Left ventricle myocardium inferior (tissue), 1 donor: ENCODE data around the gene CLRN3. TPM values are rescaled to one million over a fixed set of nuclear protein-coding genes. Genes with fewer than 3 reads are reported as not detected.

Experiments used
- DNase-seq: peaks from one replicate; pipeline ENCODE4 v3.0.0-alpha.2; 2020
- H3K27ac ChIP-seq: fragments of 200-600 bp; replicated peaks from 2 replicates; pipeline ENCODE4 v1.8.0; 2021
- H3K27me3 ChIP-seq: fragments of 200-600 bp; 2 replicates; pipeline ENCODE4 v1.8.0; 2021; ENCODE audit warnings: low read depth
- H3K36me3 ChIP-seq: fragments of 200-600 bp; 2 replicates; pipeline ENCODE4 v1.8.0; 2021
- H3K4me1 ChIP-seq: fragments of 200-600 bp; 2 replicates; pipeline ENCODE4 v1.8.0; 2021
- H3K4me3 ChIP-seq: fragments of 200-600 bp; 2 replicates; pipeline ENCODE4 v1.8.0; 2021; ENCODE audit warnings: mild to moderate bottlenecking, moderate library complexity
- H3K9me3 ChIP-seq: fragments of 200-600 bp; replicated peaks from 2 replicates; pipeline ENCODE4 v1.8.0; 2021
- intact Hi-C: fragments of 100-400 bp; cut with micrococcal nuclease; formaldehyde crosslinking; loops from one replicate; pipeline ENCODE4 v1.11.0; 2022
- total RNA-seq: library from RNA; stranded (reverse); fragmentation: NEBNext Ultra II Directional; extraction: Animal tissue kit (Norgen Biotek cat#: 25700); gene quantifications from one replicate; pipeline ENCODE4 v1.2.1, GENCODE V29; 2021
- TF ChIP-seq, protein P1 (sequence below): fragments of 200-600 bp; IDR thresholded peaks from 2 replicates; pipeline ENCODE4 v1.8.0; 2021; ENCODE audit warnings: antibody characterized with exemption, mild to moderate bottlenecking, borderline replicate concordance
- donor health status: DM: no; HTN: yes; CAD: no; lungs with severe emphysema.

CLRN3 gene
- total RNA-seq, 1 donor from 2014 or later = not detected

DNA sequence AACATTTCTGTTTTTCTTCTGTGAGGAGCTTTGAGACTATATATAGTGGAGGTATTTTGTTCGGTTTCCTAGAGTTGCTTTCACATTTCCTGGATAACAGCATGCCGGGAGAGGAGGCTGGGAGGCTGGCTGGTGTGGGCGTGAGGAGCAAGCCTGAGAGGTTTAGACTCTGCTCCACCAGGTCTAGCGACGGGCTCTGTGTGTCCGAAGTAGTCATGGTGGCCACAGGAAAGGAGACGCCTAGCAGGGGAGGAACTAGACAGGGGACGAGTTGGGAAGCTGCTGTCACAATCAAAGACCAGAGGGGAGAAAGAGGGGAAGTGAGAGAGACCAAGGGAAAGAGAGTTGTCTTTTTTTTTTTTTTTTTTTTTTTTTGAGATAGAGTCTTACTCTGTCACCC, 33.7 kb upstream of the CLRN3 start:
- peak overlapping the region; percentile 86 for H3K27ac ChIP-seq
- peaks cover 59% of the 10 kb centered on the region for H3K4me1 ChIP-seq
- intact Hi-C loops = no loop called here

DNA sequence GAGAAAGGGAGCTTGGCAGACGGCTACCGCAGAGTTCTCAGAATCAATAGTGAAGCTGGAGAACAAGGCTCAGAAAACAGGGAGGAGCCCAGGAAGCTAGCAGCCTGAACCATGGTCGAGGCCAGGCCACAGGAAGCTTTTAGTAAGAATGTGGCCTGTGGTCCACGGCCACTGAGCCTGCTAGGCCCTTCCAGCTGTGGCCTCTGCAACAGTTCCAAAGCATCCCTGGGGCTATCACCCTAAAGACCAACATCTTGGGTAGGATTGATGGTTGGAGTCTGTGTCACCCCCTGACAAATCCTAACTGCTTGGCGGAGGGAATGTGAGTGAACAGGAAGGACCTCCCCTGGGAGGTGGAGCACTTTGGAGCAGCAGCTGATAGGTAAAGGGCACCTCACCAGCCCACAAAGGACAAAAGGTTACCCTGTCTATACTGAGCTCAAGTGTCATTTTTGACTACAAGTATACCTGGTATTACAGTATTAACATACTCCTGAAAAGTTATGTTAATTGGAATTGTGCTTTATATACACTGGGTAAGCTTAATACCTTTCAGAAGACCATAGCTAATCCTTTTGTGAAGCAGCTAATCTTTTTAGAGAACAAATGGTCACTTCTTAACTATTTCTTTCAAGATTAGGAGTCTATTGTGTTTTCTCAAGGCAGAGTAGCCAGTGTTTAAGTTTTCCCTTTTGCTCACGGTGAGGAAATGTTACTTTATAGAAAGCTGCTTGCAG, 32.9 kb upstream of the CLRN3 start:
- Histone ChIP-seq H3K9me3 (no peaks in the 10 kb centered on the region), H3K27me3 (no peaks in the 10 kb centered on the region), H3K36me3 (no peaks in the 10 kb centered on the region), H3K4me3 (no peak overlapping the region), H3K27ac (peak overlapping the region; percentile 86), H3K4me1 (peaks cover 67% of the 10 kb centered on the region)
- TF ChIP-seq, protein P1, sequence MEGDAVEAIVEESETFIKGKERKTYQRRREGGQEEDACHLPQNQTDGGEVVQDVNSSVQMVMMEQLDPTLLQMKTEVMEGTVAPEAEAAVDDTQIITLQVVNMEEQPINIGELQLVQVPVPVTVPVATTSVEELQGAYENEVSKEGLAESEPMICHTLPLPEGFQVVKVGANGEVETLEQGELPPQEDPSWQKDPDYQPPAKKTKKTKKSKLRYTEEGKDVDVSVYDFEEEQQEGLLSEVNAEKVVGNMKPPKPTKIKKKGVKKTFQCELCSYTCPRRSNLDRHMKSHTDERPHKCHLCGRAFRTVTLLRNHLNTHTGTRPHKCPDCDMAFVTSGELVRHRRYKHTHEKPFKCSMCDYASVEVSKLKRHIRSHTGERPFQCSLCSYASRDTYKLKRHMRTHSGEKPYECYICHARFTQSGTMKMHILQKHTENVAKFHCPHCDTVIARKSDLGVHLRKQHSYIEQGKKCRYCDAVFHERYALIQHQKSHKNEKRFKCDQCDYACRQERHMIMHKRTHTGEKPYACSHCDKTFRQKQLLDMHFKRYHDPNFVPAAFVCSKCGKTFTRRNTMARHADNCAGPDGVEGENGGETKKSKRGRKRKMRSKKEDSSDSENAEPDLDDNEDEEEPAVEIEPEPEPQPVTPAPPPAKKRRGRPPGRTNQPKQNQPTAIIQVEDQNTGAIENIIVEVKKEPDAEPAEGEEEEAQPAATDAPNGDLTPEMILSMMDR = no peak
- no peak for DNase-seq
- intact Hi-C loops = no loop called here

More for the DNA sequence above, 33.7 kb upstream of the CLRN3 start:
- DNase-seq = no peak
- Histone ChIP-seq H3K36me3 (no peaks in the 10 kb centered on the region), H3K27me3 (no peaks in the 10 kb centered on the region), H3K9me3 (no peaks in the 10 kb centered on the region), H3K4me3 (no peak overlapping the region)
- TF ChIP-seq, protein P1 = no peak

DNA sequence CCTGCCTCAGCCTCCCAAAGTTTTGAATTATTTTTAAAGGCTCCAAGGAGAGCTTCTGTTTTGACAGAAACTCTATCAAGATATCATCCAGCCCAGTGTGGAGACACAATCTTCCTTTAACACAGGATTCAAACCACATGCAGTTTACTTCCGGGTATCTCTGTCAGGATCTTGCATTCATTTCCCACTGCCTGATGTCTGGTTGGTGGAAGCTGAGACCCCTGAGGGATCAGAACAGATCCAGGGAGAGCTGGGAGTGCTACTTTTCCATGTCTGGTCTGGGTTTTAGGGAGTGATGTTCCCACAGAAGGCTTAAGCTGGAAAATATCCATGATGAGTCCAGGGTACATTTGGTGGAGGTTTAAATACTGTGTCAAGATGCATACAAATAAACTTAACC, 30.9 kb upstream of the CLRN3 start:
- Histone ChIP-seq H3K36me3 (no peaks in the 10 kb centered on the region), H3K4me1 (peaks cover 87% of the 10 kb centered on the region), H3K4me3 (no peak overlapping the region), H3K27ac (peak overlapping the region; percentile 86), H3K9me3 (no peaks in the 10 kb centered on the region), H3K27me3 (no peaks in the 10 kb centered on the region)
- intact Hi-C loops = no loop called here
- DNase-seq = no peak
- TF ChIP-seq, protein P1 = no peak

DNA sequence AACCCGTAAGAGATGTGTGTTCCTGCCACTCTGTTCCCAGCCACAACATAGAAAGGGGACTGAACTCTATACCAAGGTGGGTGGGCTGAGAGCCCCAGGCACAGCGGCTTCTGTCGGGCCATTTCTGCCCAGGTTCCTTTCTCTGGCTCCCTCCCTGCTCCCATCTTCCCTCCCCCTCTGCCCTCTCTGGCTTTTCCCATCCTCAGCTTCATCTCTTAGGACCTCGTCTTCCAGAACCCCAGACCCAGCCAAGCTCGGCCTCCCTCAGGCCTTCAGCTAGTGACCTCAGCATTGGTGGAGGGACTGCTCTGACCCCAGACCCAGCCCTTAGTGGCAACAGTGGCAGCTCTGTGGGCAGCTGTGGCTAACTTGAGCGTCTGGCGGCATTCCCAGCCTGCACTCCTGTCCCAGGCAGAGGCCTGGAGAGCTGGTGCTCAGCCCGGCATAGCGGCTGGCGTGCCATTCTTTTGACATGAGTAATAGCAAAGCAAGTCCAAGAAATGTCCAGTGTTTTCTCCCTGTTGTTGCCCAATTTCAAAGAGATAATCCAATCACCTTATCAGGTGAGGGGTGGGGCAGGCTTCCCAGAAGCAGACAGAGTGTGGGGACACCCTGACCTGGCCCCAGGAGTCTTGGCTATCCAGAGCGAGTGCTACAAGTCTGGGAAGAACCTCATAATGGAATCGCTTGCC, 30.1 kb upstream of the CLRN3 start:
- H3K36me3 ChIP-seq = no peaks in the 10 kb centered on the region
- no peaks in the 10 kb centered on the region for H3K27me3 ChIP-seq
- H3K9me3 ChIP-seq = no peaks in the 10 kb centered on the region
- TF ChIP-seq, protein P1 = no peak
- peaks cover 85% of the 10 kb centered on the region for H3K4me1 ChIP-seq
- peak; percentile 80 for DNase-seq
- H3K27ac ChIP-seq = peak overlapping the region; percentile 86
- H3K4me3 ChIP-seq = no peak overlapping the region
- intact Hi-C loops = no loop called here

DNA sequence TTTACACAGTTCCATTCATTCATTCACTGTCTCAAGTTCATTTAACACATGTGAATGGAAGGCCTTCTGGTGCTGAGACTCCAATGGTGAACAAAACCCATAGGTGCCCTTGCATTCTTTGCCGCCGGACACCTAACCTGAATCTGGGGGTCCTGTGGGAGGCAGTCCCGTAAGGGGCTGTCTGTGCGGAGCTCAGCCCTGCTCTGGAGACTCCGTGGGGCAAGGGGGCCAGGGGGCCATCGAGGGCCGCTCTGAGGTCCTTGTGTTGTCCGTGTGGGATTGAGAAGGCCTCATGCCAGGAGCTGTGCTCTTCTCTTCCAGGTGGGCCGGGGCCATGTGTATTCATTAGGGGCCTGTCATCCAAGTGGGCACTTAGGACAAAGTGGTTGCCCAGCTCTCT, 29.5 kb upstream of the CLRN3 start:
- TF ChIP-seq, protein P1 = no peak
- intact Hi-C loops = no loop called here
- H3K4me3 ChIP-seq = no peak overlapping the region
- no peaks in the 10 kb centered on the region for H3K36me3 ChIP-seq
- peaks cover 84% of the 10 kb centered on the region for H3K4me1 ChIP-seq
- no peaks in the 10 kb centered on the region for H3K27me3 ChIP-seq
- peak overlapping the region; percentile 86 for H3K27ac ChIP-seq
- no peaks in the 10 kb centered on the region for H3K9me3 ChIP-seq
- no peak for DNase-seq
